Heart left ventricle (tissue), 16 donors: ENCODE measurements around the gene KIRREL3. TPM values are rescaled to one million over a fixed set of nuclear protein-coding genes. Genes with fewer than 3 reads are reported as not detected.

Experiments used
- ATAC-seq, 4 donors: fragments of 200-7000 bp; cut with Tn5 transposase; one replicate each; pipeline ENCODE4 v1.9.1; 2020 to 2022; ENCODE audit warnings: moderate library complexity in 4 of 4, mild to moderate bottlenecking in 3 of 4, moderate number of reproducible peaks in 1 of 4
- DNase-seq, 5 donors: peaks; one replicate each; pipeline ENCODE4 v3.0.0-alpha.2; 2020
- H3K27ac ChIP-seq, 12 donors: fragments of 200-600 bp; sonication (generic) in 4 of 12; one replicate each; pipeline versions ENCODE4 v1.5.0 to v1.8.0; 2016 to 2022; ENCODE audit warnings: mild to moderate bottlenecking in 2 of 12
- H3K27me3 ChIP-seq, 9 donors: fragments of 200-600 bp; sonication (generic) in 2 of 9; one replicate each; pipeline versions ENCODE4 v1.5.1 to v1.8.0; 2016 to 2022; ENCODE audit warnings: mild to moderate bottlenecking in 3 of 9
- H3K36me3 ChIP-seq, 9 donors: fragments of 200-600 bp; sonication (generic) in 2 of 9; one replicate each; pipeline versions ENCODE4 v1.5.0 to v1.8.0; 2018 to 2022; ENCODE audit warnings: mild to moderate bottlenecking in 2 of 9
- H3K4me1 ChIP-seq, 12 donors: fragments of 200-600 bp; sonication (generic) in 4 of 12; one replicate each; pipeline versions ENCODE4 v1.5.0 to v1.8.0; 2016 to 2022; ENCODE audit warnings: mild to moderate bottlenecking in 3 of 12
- H3K4me3 ChIP-seq, 12 donors: fragments of 200-600 bp; sonication (generic) in 4 of 12; one replicate each; pipeline versions ENCODE4 v1.5.0 to v1.8.0; 2017 to 2022; ENCODE audit warnings: mild to moderate bottlenecking in 9 of 12, moderate library complexity in 4 of 12
- H3K9me3 ChIP-seq, 12 donors: fragments of 200-600 bp; sonication (generic) in 4 of 12; one replicate each; pipeline versions ENCODE4 v1.5.0 to v1.8.0; 2016 to 2022; ENCODE audit warnings: mild to moderate bottlenecking in 1 of 12
- POLR2A ChIP-seq, 2 donors: fragments of 450-650 bp; IDR thresholded peaks; one replicate each; pipeline ENCODE4 v1.6.1; 2017; ENCODE audit warnings: antibody characterized with exemption in 2 of 2, mild to moderate bottlenecking in 2 of 2, moderate library complexity in 2 of 2
- WGBS, 4 donors: extraction: QIAGEN DNeasy Blood & Tissue Kit in 2 of 4; methylation state at CpG; one replicate each; pipeline versions ENCODE4 v1.1.5 to v1.1.7; 2013 to 2018; 5-methylcytosine and 5-hydroxymethylcytosine counted together
- intact Hi-C, 10 donors: fragments of 100-400 bp; cut with DNase I; formaldehyde crosslinking; loops; one replicate each; pipeline versions ENCODE4 v1.11.1 to v1.14.2; 2022
- polyA plus RNA-seq, 2 donors: library from polyadenylated mRNA; stranded (reverse); fragments of 200-250 nt; gene quantifications; one replicate each; pipeline ENCODE4 v1.2.3, GENCODE V29; 2013
- total RNA-seq, 9 donors: library from RNA; depleted of rRNA in 2 of 9; stranded (reverse); fragments of >200 nt in 2 of 9; fragmentation: NEBNext Ultra II Directional in 3 of 9; extraction: Animal tissue kit (Norgen Biotek cat#: 25700) in 3 of 9; gene quantifications; one replicate each; pipeline versions ENCODE4 v1.1.0 to v1.2.4, GENCODE V29; 2016 to 2023
- TF ChIP-seq, protein P1 (sequence below), 12 donors: fragments of 200-600 bp; sonication (generic) in 4 of 12; IDR thresholded peaks; one replicate each; pipeline versions ENCODE4 v1.5.0 to v1.8.0; 2018 to 2022; ENCODE audit warnings: antibody characterized with exemption in 12 of 12, mild to moderate bottlenecking in 5 of 12
- donor health status: ischemic (EF 13 %, LVEDD 7.1; RV severe dilation, severe dysfunction).
- donor health status: healthy with polysubstance abuse.
- donor health status: DM: no; HTN: yes; CAD: no.
- donor health status: DM: no; HTN: no; CAD: no.
- donor health status: ischemic (EF 25% LVEDD 6.9; RV normal size, moderate dysfunction).
- donor health status: ischemic (EF 25% LVEDD 5.7; RV mildly dilated, moderate dysfunction).
- donor health status: healthy.
- donor health status: DM: yes; HTN: yes; CAD: no.
- donor health status: ischemic (EF 35%, LVEDD 5.7; RV mildly dilated, moderate dysfunction).
- donor health status: nonischemic (EF 11% LVEDD 7.7; RV severe dilation, severe dysfunction).
- donor health status: DM: yes; HTN: yes; CAD: no.
- donor health status: PGD.
- donor health status: ischemic (EF 29% LVEDD 5.4; RV normal size, mild dysfunction).
- donor health status: nonischemic (EF 23%, LVEDD 6.1; RV moderate dilation, normal function).

KIRREL3 gene
- total and polyA plus RNA-seq, 11 donors, result 0.08 to 1.3 (median 0.27) TPM

DNA sequence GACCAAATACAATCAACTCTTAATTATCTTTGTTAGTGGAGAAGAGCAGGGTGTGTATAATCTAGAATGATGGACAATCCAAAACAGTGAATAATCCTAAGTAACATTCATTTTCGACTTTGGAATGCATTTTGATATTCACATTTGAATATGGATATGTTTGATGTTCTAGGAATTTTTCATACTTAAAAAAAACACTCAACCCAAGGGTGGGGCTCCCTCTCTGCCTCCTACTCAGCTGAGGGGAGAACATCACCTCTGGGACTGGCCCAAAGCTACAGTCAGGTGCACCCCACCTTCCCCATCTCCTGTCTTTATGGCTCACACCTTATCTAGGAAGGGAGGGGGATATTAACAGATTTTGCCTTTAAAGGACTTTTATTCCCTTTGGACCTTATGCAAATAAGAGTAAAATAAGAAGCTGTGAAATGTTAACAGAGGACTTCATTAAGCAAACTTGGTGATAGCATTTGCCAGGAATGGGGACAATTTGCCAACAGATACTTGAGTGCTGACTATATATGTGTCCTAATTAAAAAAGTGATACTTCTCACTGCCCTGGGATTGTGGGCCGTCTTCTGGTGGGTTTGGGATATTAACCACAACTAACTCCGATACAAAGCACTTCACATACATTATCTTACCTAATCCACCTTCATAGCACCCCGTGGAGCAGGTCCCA, 458.1 kb downstream of the KIRREL3 start:
- ATAC-seq, result no peak
- Histone ChIP-seq H3K9me3 (no peaks in the 10 kb centered on the region), H3K27me3 (peaks cover 0 to 27% (median 0%) of the 10 kb centered on the region in 9 donors), H3K36me3 (no peaks in the 10 kb centered on the region), H3K4me1 (no peaks in the 10 kb centered on the region), H3K4me3 (no peak overlapping the region), H3K27ac (no peak overlapping the region)
- intact Hi-C loops, result no loop called here
- no peak for TF ChIP-seq POLR2A (IDR thresholded peaks at IDR 0.05)
- TF ChIP-seq, protein P1, sequence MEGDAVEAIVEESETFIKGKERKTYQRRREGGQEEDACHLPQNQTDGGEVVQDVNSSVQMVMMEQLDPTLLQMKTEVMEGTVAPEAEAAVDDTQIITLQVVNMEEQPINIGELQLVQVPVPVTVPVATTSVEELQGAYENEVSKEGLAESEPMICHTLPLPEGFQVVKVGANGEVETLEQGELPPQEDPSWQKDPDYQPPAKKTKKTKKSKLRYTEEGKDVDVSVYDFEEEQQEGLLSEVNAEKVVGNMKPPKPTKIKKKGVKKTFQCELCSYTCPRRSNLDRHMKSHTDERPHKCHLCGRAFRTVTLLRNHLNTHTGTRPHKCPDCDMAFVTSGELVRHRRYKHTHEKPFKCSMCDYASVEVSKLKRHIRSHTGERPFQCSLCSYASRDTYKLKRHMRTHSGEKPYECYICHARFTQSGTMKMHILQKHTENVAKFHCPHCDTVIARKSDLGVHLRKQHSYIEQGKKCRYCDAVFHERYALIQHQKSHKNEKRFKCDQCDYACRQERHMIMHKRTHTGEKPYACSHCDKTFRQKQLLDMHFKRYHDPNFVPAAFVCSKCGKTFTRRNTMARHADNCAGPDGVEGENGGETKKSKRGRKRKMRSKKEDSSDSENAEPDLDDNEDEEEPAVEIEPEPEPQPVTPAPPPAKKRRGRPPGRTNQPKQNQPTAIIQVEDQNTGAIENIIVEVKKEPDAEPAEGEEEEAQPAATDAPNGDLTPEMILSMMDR (IDR thresholded peaks at IDR 0.05), result no peak
- WGBS, 4 donors, result 60 to 65% (median 62%) methylated on average over 4 of the region's 4 CpGs
- no peak for DNase-seq

DNA sequence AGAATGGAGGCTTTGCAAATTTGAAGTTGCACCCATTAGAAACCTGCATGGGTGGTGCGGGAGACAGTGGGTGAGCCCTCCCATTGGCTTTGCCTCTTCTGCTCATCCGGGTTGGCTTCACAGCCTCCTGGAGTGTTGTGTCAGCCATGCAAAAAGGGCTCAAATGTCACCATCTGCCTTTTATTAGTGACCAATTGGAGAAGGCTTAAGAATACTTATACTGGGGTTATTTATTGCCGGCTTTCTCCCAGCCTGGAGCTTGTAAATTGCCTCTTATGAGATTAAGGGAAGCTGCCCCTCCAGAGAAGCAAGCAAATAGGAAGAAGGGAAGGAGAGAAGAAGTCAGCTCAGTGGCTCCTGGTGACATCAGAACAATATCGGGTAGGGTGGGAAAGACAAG, 462.5 kb downstream of the KIRREL3 start:
- DNase-seq (no peak), ATAC-seq (no peak)
- H3K4me1 ChIP-seq, result no peaks in the 10 kb centered on the region
- whole genome bisulfite sequencing, 4 donors, result 64 to 72% (median 69%) methylated on average over 4 of the region's 4 CpGs
- H3K27me3 ChIP-seq, result peaks cover 0 to 13% (median 0%) of the 10 kb centered on the region in 9 donors
- no peaks in the 10 kb centered on the region for H3K36me3 ChIP-seq
- TF ChIP-seq, protein P1 (IDR thresholded peaks at IDR 0.05), result no peak
- no peak for TF ChIP-seq POLR2A (IDR thresholded peaks at IDR 0.05)
- intact Hi-C loops, result no loop called here
- no peak overlapping the region for H3K27ac ChIP-seq
- no peaks in the 10 kb centered on the region for H3K9me3 ChIP-seq
- no peak overlapping the region for H3K4me3 ChIP-seq

DNA sequence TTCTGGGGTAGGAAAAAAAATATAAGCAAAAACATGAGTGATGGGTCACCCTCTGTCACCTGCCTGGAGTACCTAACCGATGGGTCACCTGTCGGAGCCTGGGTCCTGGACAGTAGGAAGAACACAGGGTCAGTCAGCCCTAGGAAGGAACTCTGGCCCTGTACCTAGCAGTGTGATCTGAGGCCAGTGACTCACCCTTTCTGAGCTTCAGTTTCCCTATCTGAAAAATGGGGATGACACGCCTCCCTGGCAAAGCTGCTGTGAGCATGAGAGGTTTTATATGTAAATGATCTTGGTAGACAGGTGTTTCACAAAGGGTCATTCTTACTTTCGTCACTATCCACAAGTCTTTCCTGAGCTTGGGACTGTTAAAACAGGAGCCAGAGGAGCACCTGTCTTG, 463.1 kb downstream of the KIRREL3 start:
- H3K36me3 ChIP-seq, result no peaks in the 10 kb centered on the region
- H3K27me3 ChIP-seq, result peaks cover 0 to 9% (median 0%) of the 10 kb centered on the region in 9 donors
- intact Hi-C loops, result no loop called here
- ATAC-seq (no peak), DNase-seq (no peak)
- no peak overlapping the region for H3K4me3 ChIP-seq
- 82 to 88% (median 86%) methylated on average over 4 of the region's 4 CpGs for WGBS, 4 donors
- no peaks in the 10 kb centered on the region for H3K9me3 ChIP-seq
- no peak for TF ChIP-seq POLR2A (IDR thresholded peaks at IDR 0.05)
- TF ChIP-seq, protein P1 (IDR thresholded peaks at IDR 0.05), result no peak
- H3K4me1 ChIP-seq, result no peaks in the 10 kb centered on the region
- no peak overlapping the region for H3K27ac ChIP-seq

DNA sequence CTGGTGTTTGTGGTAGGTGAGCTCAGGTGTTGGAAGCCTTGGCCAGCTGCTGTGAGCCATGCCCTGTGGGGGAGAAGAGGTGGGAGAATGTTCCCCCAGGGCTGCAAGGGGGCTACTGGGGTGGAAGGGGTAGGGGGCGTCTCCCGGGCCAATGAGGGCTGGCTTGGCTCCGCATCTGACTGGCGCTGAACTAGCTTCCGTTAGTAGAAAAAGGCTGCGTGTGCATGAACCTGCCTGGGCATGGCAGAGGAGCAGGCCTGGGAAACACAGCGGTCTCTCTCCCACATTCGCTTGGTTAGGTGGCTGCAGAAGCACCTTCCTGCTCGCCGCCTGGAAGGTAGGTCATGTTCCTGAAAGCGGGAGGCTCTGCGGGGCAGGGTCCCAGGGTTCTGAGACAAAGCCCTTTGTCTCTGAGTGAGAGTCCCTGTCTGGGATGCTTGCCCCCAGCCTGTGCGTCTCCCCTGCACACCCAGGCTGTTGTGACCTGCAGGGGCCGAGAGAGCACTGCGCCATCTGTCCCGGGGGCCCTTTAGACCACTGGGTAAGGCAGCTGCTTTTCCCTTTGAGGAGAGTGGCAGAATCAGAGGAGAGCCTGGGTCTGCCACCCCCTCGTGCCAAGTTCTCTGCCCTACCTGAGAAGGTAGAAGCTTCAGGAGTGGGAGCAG, 466.3 kb downstream of the KIRREL3 start:
- DNase-seq, result no peak
- Histone ChIP-seq H3K9me3 (no peaks in the 10 kb centered on the region), H3K4me1 (no peaks in the 10 kb centered on the region), H3K27ac (no peak overlapping the region), H3K4me3 (no peak overlapping the region), H3K36me3 (no peaks in the 10 kb centered on the region), H3K27me3 (peaks cover 0 to 8% (median 0%) of the 10 kb centered on the region in 9 donors)
- intact Hi-C loops, result no loop called here
- WGBS, 4 donors, result 74 to 82% (median 77%) methylated on average over 14 to 17 of the region's 17 CpGs
- ATAC-seq, result no peak
- TF ChIP-seq, protein P1 (IDR thresholded peaks at IDR 0.05), result no peak
- no peak for TF ChIP-seq POLR2A (IDR thresholded peaks at IDR 0.05)
